ENCODE results near the gene PTPN9.
A peak's percentile ranks its signal among the peaks of the same experiment; 100 is the strongest.
"Not testable (repeated sequence)": the region's sequence is repeated elsewhere in the genome, so short reads cannot be mapped to it uniquely, and the experiment has no call there.

The PTPN9 gene

DNA sequence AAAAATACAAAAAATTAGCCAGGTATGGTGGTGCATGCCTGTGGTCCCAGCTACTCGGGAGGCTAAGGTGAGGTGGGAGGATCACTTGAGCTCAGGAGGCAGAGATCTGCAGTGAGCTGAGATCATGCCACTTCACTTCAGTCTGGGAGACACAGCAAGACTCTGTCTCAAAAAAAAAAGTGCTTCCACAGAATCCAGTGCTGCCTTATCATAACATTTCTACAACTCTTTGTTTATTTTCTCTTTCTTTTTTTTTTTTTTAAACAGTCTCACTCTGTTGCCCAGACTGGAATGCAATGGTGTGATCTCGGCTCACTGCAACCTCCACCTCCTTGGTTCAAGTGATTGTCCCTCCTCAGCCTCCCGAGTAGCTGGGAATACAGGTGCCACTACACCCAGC is 53.4 kb downstream of the PTPN9 start:
- not testable (repeated sequence) for FAIRE-seq

DNA sequence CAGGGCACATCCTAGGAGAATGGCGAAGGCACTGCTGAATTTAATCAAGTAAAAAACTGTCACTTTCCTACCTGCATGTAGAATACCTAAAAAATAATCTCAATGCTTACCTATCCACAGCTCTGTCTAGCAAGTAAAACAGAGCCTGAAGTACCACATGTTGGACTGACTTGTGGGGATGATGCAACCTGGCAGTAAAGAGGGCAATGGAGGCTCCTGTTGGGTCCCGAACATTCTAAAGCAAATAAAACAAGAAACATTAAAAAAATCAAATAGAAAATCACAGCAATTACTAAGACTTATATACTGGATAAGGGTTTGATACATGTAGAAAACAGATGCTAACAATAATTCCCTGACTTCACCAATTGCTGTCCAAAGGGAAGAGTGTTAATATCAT is 56.1 kb downstream of the PTPN9 start:
- FAIRE-seq, result no peak

DNA sequence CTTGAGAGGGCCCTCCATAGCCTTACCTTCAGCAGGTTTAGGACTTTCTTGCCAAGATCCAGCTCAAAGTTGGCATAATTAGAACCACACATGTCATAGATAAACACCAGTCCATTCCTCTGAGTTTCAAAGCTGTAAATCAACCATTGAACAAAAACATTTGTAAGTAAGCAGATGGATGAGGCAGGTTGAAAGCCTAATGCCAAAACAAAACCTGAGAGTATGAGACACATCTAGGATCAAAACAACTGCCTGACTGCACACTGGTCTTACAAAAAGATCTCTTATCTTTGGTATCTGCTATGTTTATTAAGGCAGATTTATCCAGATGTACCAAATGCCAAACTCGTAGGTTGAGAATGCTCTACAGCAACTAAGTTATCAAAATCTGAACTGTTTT is 61.9 kb downstream of the PTPN9 start:
- FAIRE-seq, result no peak

DNA sequence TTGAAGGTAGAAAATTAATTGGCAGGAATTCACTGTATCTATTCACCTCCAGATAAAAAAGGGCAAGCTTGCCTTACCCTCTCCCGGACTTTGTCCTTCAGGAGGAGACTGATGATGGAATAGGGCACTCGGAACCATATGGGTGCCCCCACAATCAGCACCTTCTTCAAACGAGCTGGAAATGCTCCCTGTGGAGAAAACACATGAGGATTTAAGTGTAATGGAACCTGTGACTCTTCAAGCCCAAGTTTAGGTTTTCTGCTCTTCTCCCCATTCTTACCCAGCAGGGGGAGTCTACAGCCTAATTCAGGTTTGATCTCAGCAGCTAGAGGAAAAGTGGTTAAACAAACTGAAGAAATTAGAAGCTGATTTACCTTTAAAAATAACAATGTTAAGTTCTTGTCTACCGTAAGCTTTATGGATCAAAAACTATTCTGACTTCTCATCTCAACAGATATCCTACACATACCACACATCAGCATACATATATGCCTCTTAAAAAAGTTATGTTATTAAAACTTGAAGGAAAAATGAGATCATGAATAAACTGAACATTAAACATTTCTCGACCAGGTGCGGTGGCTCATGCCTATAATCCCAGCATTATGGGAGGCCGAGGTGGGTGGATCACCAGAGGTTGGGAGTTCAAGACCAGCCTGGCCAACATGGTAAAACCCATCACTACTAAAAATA is 70.1 kb downstream of the PTPN9 start:
- peak; percentile 25 for FAIRE-seq

DNA sequence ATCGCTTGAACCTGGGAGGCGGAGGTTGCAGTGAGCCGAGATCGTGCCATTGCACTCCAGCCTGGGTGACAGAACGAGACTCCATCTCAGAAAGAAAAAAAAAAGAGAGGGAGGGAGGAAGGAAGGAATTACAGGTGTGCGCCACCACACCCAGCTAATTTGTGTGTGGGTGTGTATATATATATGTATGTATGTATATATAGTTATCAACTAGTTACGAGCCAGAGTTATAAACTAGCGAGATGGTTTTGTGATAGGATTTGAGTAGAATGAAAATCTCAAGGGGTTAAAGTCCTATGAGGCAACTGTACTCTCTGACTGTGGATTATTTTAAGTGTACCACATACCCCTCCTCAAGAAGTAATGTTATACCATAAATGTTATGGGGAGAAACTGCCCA is 76.8 kb downstream of the PTPN9 start:
- FAIRE-seq, result no peak

DNA sequence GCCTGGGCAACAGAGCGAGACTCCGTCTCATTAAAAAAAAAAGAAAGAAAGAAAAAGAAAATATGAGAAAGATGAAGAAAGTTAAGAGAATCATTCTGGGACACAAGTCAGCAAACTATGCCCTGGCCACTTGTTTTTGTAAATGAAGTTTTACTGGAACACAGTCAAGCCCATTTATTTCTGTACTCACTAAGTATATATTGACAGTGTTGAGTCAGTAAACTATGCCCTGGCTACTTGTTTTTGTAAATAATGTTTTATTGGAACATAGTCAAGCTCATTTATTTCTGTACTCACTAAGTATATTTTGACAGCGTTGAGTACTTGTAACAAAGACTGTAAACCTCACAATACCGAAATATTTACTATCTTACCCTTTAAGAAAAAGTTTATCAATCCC is 85.4 kb downstream of the PTPN9 start:
- FAIRE-seq, result no peak

DNA sequence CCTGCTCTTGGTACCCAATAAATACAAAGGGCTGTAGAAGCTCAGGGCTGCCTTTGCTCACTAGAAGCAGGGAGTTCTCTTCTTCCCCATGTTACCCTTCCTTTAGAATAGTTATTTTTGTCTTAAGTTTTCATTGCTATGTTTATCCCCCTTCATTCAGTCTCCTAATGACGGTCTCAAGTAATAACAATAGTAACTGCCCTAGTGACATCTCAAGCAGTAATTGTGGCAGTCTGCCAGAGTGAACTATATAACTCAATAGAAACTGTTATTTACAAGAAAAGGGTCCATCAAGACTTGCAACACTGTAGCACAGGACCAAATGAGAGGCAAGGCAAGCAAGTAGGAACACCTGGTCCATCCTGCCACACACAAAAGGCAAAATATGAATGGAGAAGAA is 95.2 kb downstream of the PTPN9 start:
- no peak for FAIRE-seq

DNA sequence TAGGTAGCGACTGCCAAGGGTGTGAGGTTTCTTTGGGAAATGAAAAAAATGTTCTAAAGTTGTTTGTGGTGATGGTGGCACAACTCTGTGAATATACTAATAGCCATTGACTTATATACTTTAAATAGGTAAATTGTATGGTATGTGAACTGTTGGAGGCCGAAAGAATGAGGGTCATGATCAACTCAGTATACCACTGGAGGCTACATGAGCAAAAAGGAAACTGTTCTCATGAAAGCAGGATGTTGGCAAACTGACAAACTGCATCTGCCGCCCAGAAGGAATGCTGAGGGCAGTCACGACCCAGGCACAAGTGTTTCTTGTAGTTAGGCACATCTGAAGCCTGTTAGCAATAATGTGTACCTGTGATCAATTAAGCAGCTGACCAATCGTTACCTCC is 95.6 kb downstream of the PTPN9 start:
- FAIRE-seq, result not testable (repeated sequence)

DNA sequence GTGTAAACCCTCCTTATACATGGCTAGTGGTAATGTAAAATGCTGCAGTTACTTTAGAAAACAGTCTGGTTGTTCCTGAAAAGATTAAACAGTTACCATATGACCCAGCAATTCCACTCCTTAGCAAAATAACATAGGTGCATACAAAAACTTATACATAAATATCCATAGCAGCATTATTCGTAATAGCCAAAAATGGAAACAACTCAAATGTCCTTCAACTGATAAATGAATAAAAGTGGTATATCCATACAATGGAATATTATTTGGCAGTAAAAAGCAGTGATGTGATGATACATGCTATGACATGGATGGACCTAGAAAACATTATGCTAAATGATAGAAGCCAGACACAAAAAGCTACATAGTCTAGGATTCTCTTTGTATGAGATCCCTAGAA is 96.0 kb downstream of the PTPN9 start:
- no peak for FAIRE-seq

DNA sequence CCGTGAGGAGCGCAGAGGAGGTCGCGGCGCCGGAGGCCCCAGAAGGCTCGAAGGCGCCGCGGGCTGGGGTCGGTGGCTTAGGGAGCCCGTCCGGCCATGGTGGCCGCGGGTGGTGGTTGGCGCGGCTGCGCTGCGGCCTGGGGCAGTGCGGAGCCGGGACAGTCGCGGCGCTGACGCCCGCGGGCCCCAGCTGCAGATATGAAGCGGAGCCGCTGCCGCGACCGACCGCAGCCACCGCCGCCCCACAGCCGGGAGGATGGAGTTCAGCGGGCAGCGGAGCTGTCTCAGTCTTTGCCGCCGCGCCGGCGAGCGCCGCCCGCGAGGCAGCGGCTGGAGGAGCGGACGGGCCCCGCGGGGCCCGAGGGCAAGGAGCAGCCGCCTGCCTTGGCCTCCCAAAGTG is 98.7 kb downstream of the PTPN9 start:
- not testable (repeated sequence) for FAIRE-seq

DNA sequence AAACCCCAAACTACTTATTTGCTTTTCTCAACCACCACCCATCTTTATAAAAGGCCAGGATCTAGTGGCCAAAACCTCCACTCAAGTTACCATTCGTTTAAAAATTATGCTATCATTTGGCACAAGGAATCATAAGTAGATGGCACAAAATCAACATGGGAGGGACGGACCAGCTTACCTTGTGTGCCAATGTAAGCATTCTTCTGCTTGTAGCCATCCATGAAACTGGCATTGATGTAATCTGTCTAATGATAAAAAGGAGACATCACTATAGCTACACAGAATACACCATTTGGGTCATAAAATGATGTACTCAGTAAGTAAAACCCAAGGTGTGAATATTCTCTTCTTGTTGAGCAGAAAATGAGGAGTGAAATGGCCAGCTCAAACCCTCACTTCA is 99.4 kb downstream of the PTPN9 start:
- no peak for FAIRE-seq

DNA sequence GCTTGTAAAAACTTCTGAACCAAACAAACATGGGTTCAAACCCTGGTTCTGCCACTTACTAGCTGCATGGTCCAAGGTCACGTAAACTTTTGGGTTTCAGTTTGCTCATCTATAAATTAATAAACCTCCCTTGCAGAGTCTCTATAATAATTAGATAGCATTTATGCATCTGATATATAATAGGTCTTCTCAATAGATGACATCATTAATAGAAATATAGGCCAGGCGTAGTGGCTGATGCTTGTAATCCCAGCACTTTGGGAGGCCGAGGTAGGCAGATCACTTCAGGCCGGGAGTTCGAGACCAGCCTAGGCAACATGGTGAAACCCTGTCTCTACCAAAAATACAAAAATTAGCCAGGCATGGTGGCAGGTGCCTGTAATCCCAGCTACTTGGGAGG is 102.0 kb downstream of the PTPN9 start:
- not testable (repeated sequence) for FAIRE-seq

DNA sequence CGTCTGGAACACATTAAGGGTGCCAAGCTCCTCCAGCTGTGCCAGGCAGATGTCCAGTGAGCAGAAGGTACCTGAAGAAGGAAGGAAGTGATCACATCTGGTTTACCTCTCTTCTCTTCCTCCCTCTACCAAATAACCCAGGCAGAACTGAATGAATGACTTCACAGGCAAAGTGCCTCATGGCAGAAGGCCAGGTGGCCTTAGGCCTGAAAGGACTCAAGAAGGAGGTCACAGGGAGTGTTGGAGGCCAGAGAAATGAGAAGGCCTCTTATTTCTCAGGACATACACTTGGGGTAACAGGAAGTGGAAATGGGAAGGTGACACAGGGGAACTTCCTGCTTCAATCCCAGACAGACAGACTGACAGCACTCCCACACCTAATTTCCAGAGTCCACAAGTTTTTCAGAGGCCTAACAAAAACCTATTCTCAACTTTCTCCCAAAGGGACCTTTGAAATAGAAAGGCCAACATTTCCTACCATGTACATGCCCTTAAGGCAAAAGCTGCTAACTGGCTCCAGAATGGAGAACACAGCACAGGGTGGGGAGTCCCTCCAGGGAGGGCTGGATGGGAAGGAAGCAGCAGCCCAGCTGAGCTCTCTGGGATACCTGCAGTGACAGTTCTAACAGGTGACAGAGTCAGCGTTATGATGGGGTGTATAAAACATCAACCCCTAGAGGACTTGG is 110.1 kb downstream of the PTPN9 start:
- FAIRE-seq, result no peak

DNA sequence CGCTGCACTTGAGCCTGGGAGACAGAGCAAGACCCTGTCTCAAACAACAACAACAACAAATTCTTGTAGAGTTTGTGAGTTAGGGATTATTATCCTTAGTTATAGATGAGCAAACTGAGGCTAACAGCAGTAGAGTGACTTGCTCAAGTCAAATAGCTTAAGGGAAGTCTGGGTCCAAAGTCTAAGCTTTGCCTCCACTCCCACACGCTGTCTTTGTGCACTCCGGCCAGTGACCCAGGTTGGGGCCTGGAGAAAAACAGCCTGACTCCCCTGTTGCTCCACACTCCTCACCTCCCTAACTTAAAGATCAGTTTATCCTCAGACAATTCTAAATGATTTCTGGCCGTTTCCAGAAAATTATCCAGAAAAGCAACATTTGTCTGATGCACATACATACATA is 118.5 kb downstream of the PTPN9 start:
- FAIRE-seq, result no peak

DNA sequence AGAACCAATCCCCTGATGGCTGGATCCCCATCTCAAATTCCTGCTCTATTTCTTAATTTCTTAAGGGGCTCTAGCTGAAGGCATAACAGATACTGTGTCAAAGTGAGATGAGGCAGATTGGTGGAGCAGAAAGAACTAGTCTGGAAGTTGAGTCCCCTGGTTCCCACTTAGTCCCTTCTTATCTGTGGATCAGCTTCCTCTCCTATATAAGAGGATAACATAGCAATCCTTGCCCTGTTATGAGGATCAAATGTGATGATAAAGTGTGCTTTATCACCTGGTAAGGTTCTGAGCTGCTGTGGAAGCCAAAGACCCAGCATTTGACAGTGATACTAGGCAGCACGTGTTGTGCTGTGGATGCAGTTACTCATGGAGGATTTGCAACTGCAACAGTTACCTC is 119.5 kb downstream of the PTPN9 start:
- FAIRE-seq, result no peak

DNA sequence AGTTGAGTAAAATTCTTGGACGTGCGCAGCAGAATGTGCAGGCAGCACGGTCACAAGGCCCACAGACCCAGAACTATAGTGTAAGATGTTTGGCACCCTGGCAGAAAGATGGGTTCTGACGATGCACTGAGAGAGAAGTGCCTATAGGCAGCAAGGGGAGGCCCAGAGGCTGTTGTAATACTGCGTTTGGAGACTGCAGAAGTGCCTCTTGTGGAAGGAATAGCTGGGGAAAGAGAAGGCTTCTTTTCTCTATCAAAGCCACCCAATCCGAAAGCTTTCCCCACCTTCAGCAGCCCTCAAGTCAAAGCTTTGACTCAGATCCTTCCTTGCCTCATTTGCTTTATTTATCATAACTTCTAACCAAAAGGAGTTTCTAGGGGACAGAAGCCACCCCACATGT is 122.4 kb downstream of the PTPN9 start:
- FAIRE-seq, result no peak

DNA sequence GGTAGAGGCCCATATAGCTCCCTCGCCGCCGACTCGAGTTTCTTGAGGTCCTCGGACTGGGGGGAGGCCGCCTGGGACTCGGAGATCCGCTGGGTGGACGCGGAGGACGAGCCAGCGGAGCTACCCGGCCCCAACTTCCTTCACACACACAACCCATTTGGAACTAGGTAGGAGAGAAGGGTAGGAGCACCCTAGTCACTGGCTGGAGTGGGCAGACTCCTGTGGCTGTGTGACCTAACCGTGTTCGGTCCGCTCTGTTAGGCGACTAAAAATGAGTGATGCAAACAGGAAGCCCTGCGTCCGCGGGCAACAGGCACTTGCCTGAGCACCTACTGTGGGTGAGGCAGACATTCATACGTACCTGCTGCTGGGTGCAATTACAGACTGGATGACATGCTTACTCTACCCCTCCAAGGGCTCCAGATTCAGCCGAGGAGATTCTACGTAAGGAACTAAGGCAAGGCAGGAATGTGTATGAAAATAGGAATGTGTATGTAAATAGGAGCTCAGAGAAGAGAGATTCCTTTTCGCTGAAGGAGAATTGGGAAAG is 123.1 kb downstream of the PTPN9 start:
- FAIRE-seq, result no peak

DNA sequence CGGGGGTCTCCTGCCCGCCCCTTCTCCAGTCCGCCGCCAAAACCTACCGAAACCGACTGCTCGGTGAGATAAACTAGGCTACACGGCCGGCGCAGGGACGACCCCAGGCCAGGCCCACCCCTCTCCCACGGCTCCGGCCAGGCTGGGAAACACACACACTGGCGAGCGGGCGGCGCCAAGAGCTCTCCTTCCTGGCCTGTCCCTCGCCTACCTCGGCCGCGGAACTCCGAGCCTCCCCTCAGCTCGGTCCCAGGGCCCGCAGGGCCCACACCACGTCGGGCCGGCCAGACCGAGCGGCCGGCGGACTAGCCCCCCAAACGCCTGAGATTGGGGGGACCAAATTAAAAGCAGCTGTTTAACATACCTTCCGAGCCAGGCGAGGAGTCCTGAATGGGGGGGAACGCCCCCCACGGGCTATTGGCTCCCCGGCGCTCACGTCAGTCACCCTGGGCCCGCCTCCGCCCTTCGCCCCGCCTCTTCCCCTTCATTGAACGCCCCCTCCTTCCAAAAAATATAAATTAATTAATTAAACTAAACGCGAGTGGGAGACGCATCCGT is 123.6 kb downstream of the PTPN9 start:
- no peak for FAIRE-seq

DNA sequence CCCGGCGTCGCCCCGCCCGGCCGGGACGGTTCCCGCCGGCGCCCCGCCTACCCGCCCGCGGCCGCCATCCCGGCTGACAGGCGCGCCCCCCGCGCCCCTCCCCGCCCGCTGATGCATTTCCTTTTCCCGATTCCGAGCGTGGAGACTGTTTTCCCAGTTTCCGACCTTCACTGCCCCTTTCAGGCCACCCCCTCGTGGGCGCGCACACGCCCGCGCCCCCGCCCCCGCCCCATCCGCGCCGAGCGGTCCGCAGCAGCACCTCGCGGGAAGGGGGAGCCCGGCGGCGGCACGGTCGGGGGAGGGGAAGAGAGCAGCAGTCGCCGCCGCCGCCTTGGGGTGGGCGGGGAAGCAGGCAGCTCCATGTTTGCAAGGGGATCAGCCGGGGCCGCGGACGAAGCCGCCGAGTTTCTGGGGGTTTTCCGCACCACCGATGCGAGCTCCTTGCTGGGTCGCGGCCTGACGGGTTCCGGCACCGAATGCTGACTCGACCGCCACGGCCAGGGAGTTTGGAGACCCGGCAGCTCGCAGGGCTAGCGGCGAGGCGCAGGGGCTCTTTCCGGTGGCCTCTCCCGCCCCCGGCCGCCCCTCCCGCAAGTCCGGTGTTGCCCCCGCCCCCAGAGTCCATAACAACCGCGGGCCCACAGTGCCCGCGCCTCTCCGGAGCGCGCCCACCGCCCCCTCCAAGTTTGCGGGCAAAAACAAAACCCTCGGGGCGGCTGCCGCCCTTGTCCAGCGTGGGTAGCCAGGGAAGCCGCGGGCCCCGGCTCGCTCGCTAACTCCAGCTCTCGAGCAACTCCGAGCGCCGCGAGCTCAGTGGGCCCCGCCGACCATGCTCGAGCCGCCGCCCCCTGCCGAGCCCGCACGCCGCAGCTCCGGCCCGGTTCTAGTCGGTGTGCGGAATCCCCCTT is 124.4 kb downstream of the PTPN9 start:
- FAIRE-seq, result no peak

DNA sequence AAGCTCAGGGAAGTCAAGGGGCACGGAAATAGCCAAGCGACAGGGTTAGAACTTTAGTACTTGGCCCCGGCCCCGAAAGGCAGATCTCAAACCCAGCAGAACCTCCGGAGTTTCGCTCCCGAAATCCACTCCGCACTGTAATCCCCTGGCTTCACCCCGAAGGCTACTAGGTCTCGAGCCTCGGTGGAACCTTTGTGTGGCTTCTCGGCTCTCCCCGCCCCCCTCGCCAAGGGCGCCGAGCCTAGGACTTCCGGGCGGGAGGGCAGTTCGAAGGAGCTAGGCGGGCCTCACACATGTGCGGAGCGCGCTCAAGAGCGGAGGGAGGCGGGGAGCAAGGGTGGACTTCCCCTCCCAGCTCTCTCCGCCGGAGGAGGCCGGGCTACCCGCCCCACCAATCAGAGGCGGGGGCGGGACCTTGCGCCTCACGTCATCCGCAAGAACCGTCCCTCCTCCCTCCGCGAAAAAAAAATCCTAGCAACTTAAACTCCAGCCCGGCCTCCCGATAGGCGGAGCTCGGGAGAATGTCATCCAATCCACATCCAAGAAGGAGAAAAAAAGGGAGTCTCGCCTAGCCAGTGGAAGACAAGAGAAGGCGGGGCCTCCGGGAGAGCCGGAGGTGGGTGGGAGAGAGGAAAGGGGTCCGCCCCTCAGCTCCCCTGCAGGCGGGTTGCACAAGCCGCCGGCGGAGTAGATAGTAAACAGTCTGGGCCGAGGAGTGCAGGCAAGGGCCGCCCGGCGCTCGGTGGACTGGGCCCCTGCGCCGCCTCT is 125.2 kb downstream of the PTPN9 start:
- peak; percentile 99 for FAIRE-seq

DNA sequence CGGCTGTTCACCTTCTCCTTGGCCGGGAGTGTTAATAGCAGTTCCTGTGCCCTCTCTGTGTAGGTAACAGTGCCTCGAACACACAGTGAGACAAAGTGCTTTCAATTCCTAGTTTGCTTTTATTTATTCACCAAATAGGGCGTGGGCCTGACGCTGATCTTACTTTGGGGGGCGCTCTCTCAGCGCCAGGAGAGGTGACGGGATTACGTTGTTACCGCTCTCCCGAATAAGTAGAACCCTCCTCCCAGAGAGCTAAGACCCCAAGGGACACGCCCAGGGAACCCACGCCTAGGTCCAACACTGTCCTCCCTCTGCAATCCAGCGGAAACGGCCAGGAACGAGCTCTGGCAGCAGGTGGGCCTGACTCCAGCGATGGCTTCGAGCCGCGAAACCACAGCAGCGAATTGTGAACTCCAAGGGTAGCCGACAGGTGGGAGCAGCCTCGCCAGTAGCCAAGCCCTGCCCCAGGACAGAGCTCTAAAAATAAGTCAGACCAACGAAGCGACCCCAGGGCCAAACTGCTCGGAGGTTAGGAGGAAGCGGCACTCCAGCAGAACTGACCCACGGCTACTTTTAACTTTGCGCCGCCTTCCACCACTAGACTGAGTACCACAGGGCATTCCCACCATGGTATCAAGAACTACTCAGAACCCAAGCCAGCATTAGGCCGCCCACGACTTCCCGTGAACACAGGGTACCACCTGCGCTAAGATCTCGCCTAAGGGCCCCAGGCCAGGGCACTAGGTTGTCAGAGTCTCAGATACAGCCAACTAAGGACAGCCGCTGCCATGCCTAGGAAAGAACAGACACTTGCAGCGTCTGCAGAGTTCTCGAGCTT is 126.0 kb downstream of the PTPN9 start:
- no peak for FAIRE-seq

All from A204.1 (cell line).